ENCODE results near the gene LUZP2.

GRCh38 chr11:24837112-24837511 lies 340.3 kb downstream of the LUZP2 start:
- TF ChIP-seq, protein P1, sequence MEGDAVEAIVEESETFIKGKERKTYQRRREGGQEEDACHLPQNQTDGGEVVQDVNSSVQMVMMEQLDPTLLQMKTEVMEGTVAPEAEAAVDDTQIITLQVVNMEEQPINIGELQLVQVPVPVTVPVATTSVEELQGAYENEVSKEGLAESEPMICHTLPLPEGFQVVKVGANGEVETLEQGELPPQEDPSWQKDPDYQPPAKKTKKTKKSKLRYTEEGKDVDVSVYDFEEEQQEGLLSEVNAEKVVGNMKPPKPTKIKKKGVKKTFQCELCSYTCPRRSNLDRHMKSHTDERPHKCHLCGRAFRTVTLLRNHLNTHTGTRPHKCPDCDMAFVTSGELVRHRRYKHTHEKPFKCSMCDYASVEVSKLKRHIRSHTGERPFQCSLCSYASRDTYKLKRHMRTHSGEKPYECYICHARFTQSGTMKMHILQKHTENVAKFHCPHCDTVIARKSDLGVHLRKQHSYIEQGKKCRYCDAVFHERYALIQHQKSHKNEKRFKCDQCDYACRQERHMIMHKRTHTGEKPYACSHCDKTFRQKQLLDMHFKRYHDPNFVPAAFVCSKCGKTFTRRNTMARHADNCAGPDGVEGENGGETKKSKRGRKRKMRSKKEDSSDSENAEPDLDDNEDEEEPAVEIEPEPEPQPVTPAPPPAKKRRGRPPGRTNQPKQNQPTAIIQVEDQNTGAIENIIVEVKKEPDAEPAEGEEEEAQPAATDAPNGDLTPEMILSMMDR (IDR thresholded peaks at IDR 0.05; ENCODE audit: low read depth, low read length, missing input control), result no peak
- TF ChIP-seq TAF1 (conservative IDR thresholded peaks at IDR 0.05) (no peak), EGR1 (IDR thresholded peaks at IDR 0.05; ENCODE audit: low read depth in 2 of 2) (no peak), RXRA (IDR thresholded peaks at IDR 0.05) (no peak), FOXA1 (IDR thresholded peaks at IDR 0.05) (no peak), REST (IDR thresholded peaks at IDR 0.05) (no peak), YY1 (IDR thresholded peaks at IDR 0.05) (no peak), ATF3 (IDR thresholded peaks at IDR 0.05) (no peak), ZBTB33 (IDR thresholded peaks at IDR 0.05) (no peak), NR2F2 (IDR thresholded peaks at IDR 0.05) (no peak), RAD21 (IDR thresholded peaks at IDR 0.05) (no peak), JUND (IDR thresholded peaks at IDR 0.05) (no peak), HNF4G (IDR thresholded peaks at IDR 0.05) (no peak), MAX (IDR thresholded peaks at IDR 0.05) (no peak)

Data from liver (tissue), 3 donors.